Fibroblast of lung (primary cell): Measurements from ENCODE around the gene RPRD1A. TPM values are rescaled to one million over a fixed set of nuclear protein-coding genes. Genes with fewer than 3 reads are reported as not detected.

Source experiments
- DNase-seq, 2 donors: peaks; one replicate each; pipeline versions ENCODE4 v3.0.0 to v3.0.0-alpha.2; 2010; ENCODE audit warnings: low read depth in 2 of 2
- H2AFZ ChIP-seq: 2 replicates; pipeline ENCODE4 v1.5.1; 2012; ENCODE audit warnings: low read length, control low read depth, inconsistent platforms
- H3K27ac ChIP-seq: 2 replicates; pipeline ENCODE4 v1.5.1; 2011; ENCODE audit warnings: low read length, control low read depth; ENCODE audit not compliant: insufficient read depth
- H3K27me3 ChIP-seq: 2 replicates; pipeline ENCODE4 v1.5.1; 2011; ENCODE audit warnings: mild to moderate bottlenecking, low read length; ENCODE audit not compliant: control insufficient read depth, insufficient read depth
- H3K36me3 ChIP-seq: 2 replicates; pipeline ENCODE4 v1.5.1; 2011; ENCODE audit warnings: low read length; ENCODE audit not compliant: control insufficient read depth, insufficient read depth
- H3K4me1 ChIP-seq: 2 replicates; pipeline ENCODE4 v1.5.1; 2011; ENCODE audit warnings: low read length; ENCODE audit not compliant: control insufficient read depth, insufficient read depth; ENCODE audit errors: extremely low read depth
- H3K4me2 ChIP-seq: 2 replicates; pipeline ENCODE4 v1.5.1; 2011; ENCODE audit warnings: low read length, control low read depth; ENCODE audit not compliant: insufficient read depth; ENCODE audit errors: extremely low read depth
- H3K4me3 ChIP-seq, 4 experiments: fragments of 200-600 bp in 1 of 4; sonication (generic) in 1 of 4; replicated peaks in 1 of 4; 2 replicates each; pipeline ENCODE4 v1.5.1; 2011 to 2016; ENCODE audit warnings: low read length in 4 of 4, low read depth in 3 of 4, mild to moderate bottlenecking in 3 of 4, control low read depth in 2 of 4, inconsistent platforms in 1 of 4, mixed read lengths in 1 of 4; ENCODE audit not compliant: insufficient read depth in 1 of 4; ENCODE audit errors: control extremely low read depth in 1 of 4
- H3K79me2 ChIP-seq: 2 replicates; pipeline ENCODE4 v1.5.1; 2012; ENCODE audit warnings: mild to moderate bottlenecking, low read length, inconsistent platforms; ENCODE audit not compliant: control insufficient read depth, insufficient read depth
- H3K9ac ChIP-seq: 2 replicates; pipeline ENCODE4 v1.5.1; 2011; ENCODE audit warnings: mild to moderate bottlenecking, low read length, control low read depth; ENCODE audit not compliant: insufficient read depth
- H3K9me3 ChIP-seq: 2 replicates; pipeline ENCODE4 v1.5.1; 2012; ENCODE audit warnings: low read depth, low read length; ENCODE audit not compliant: control insufficient read depth, insufficient read depth
- H4K20me1 ChIP-seq: 2 replicates; pipeline ENCODE4 v1.5.1; 2011; ENCODE audit warnings: low read length; ENCODE audit not compliant: control insufficient read depth, insufficient read depth; ENCODE audit errors: extremely low read depth
- EZH2 ChIP-seq: IDR thresholded peaks from 2 replicates; pipeline ENCODE4 v1.5.1; 2012; ENCODE audit warnings: low read length, control low read depth, mild to moderate bottlenecking; ENCODE audit errors: missing control alignments
- polyA plus RNA-seq, 2 donors: library from polyadenylated mRNA; depleted of rRNA in 1 of 2; stranded (reverse) in 1 of 2; unstranded in 1 of 2; fragments of >200 nt; gene quantifications; 2 replicates each; pipeline ENCODE4 v1.2.1, GENCODE V29; 2011 to 2012; ENCODE audit warnings: missing spikeins in 1 of 2
- total RNA-seq: library from RNA; depleted of rRNA; stranded (reverse); fragments of >200 nt; gene quantifications from 2 replicates; pipeline ENCODE4 v1.2.1, GENCODE V29; 2014
- TF ChIP-seq, protein P1 (sequence below), 2 donors: IDR thresholded peaks in 1 of 2; conservative IDR thresholded peaks in 1 of 2; 1 replicate in 1 of 2; 2 replicates in 1 of 2; pipeline ENCODE4 v1.5.1; 2011 to 2012; ENCODE audit warnings: low read length in 2 of 2, control low read depth in 1 of 2, inconsistent platforms in 1 of 2, low read depth in 1 of 2, mild to moderate bottlenecking in 1 of 2

RPRD1A gene
- total and polyA plus RNA-seq, 2 donors (not counting 1 experiment from before 2014, with no cell fraction given) = 36.4 to 46.2 TPM

DNA sequence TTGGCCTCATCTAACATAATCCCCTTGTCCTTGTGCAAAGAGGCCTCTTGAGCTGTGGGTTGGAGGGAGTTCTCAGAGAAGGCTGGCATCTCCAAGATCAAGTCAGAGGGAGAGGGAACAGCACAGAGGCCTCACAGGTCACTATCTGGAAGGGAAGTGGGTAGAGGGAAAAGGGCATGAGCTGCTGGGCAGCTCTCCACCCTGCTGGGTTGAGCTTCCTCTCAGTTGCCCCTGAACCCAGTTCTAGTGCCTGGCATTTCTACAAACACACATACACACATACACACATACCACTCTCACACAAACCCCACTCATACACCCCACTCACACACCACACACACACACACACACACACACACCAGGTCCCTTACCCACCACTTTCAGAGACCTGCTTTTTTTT, 125.2 kb downstream of the RPRD1A start:
- DNase-seq = no peak
- no peak overlapping the region for H3K27ac ChIP-seq
- H3K9ac ChIP-seq = no peak overlapping the region
- H3K4me1 ChIP-seq = no peaks in the 10 kb centered on the region
- H3K4me3 ChIP-seq = no peak overlapping the region
- no peaks in the 10 kb centered on the region for H3K36me3 ChIP-seq
- H4K20me1 ChIP-seq = no peaks in the 10 kb centered on the region
- H3K4me2 ChIP-seq = no peak overlapping the region
- H3K27me3 ChIP-seq = no peaks in the 10 kb centered on the region
- no peak for TF ChIP-seq EZH2
- TF ChIP-seq, protein P1, sequence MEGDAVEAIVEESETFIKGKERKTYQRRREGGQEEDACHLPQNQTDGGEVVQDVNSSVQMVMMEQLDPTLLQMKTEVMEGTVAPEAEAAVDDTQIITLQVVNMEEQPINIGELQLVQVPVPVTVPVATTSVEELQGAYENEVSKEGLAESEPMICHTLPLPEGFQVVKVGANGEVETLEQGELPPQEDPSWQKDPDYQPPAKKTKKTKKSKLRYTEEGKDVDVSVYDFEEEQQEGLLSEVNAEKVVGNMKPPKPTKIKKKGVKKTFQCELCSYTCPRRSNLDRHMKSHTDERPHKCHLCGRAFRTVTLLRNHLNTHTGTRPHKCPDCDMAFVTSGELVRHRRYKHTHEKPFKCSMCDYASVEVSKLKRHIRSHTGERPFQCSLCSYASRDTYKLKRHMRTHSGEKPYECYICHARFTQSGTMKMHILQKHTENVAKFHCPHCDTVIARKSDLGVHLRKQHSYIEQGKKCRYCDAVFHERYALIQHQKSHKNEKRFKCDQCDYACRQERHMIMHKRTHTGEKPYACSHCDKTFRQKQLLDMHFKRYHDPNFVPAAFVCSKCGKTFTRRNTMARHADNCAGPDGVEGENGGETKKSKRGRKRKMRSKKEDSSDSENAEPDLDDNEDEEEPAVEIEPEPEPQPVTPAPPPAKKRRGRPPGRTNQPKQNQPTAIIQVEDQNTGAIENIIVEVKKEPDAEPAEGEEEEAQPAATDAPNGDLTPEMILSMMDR (conservative IDR thresholded peaks at IDR 0.05 in 1 of 2, IDR thresholded peaks at IDR 0.05 in 1 of 2; ENCODE audit: low read depth in 1 of 2, low read length in 2 of 2) = no peak
- no peak overlapping the region for H2AFZ ChIP-seq
- no peaks in the 10 kb centered on the region for H3K9me3 ChIP-seq
- no peaks in the 10 kb centered on the region for H3K79me2 ChIP-seq

DNA sequence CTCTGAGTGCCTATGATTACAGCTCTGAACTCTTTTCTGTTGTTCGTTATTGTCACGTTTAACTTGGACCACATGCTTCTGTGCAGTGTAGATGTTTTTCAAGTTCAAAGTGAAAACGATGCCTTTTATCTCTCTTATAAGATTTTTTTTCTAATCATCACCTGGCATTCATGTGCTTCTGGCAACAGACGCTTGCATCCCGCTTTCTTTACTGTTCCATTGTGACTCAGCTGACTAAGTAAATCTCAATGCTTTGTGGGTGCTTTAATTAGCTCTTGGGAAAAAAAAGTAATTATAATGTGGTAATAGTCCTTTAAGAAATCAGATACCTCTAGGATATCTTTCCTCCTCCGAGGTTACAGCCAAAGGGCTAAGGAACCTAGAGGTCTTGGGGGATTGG, 126.1 kb downstream of the RPRD1A start:
- DNase-seq = peak in 1 of 2 donors; percentile 6
- H3K4me2 ChIP-seq = no peak overlapping the region
- TF ChIP-seq, protein P1 (conservative IDR thresholded peaks at IDR 0.05 in 1 of 2, IDR thresholded peaks at IDR 0.05 in 1 of 2; ENCODE audit: low read depth in 1 of 2, low read length in 2 of 2) = no peak
- TF ChIP-seq EZH2 = no peak
- H4K20me1 ChIP-seq = no peaks in the 10 kb centered on the region
- no peak overlapping the region for H3K9ac ChIP-seq
- no peaks in the 10 kb centered on the region for H3K27me3 ChIP-seq
- no peaks in the 10 kb centered on the region for H3K4me1 ChIP-seq
- H3K9me3 ChIP-seq = no peaks in the 10 kb centered on the region
- H3K27ac ChIP-seq = no peak overlapping the region
- no peak overlapping the region for H2AFZ ChIP-seq
- H3K79me2 ChIP-seq = no peaks in the 10 kb centered on the region
- no peaks in the 10 kb centered on the region for H3K36me3 ChIP-seq
- no peak overlapping the region for H3K4me3 ChIP-seq

Other genes with a start within 250 kb of the RPRD1A start
- gene SLC39A6, start 61.8 kb upstream of the RPRD1A start, total RNA-seq = 107 and 164 TPM in 2 replicates
- gene SLC39A6, start 61.8 kb upstream of the RPRD1A start, polyA plus RNA-seq = 85.6 and 118 TPM in 2 replicates
- gene ELP2, start 62.3 kb upstream of the RPRD1A start, total RNA-seq = 135 and 309 TPM in 2 replicates
- 72.4 and 96.6 TPM in 2 replicates for gene ELP2, start 62.3 kb upstream of the RPRD1A start, polyA plus RNA-seq
- gene MOCOS, start 119.9 kb upstream of the RPRD1A start, total RNA-seq = 9.0 and 13.9 TPM in 2 replicates
- gene MOCOS, start 119.9 kb upstream of the RPRD1A start, polyA plus RNA-seq = 2.0 TPM in 2 replicates
- gene FHOD3, start 230.2 kb upstream of the RPRD1A start, total RNA-seq = 3.1 and 28.2 TPM in 2 replicates
- 16.1 and 33.5 TPM in 2 replicates for gene FHOD3, start 230.2 kb upstream of the RPRD1A start, polyA plus RNA-seq